HCEC 1CT (cell line): ENCODE results near the gene ZNF469.

Source experiments
- DNase-seq: peaks from one replicate; pipeline ENCODE4 v3.0.0-alpha.2; 2017

Gene ZNF469

DNA sequence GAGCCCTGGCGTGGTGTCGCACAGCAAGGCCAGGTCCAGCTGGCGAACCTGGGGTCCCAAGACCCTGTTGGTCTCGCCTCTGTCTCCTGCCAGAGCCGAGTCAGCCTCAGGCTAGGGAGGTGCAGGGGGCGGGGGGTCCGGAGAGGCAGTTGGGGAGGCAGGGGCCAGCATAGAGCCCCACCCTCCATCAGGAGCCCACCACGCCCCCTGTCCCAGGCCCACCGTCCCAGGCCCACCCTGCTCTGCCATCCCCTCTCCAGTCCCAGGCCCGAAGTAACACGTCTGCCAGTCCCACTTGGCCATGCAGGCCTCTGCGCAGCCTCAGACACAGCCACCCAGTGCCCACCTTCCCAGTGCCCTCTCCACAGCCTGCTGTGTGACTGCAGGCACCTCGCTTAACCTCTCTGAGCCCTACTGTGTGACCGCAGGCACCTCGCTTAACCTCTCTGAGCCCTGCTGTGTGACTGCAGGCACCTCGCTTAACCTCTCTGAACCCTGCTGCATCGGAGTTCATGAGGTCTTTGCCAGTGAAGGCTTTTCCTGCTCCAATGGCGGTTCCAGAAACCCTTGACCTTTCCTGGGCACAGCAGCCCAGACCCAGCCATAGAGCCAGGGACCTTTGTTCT, 29.3 kb downstream of the ZNF469 start:
- DNase-seq = no peak

DNA sequence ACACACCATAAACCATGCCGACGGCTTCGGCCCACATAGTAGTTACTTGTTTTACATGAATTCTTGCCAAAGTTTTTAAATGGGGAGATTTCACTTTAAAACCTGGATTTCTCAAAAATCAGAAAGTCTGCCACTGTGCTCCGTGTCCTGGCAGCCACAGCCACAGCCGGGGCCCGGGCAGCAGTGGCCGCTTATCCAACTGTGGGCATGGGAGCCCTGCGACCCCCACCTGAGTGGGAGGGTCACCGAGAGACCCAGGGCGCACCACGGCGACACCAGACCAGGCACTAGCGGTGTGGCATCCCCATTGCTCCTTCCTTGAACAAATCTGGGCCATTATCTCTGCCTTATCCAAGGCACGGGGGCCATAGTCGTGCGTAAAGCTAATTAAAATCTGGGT, 30.0 kb downstream of the ZNF469 start:
- no peak for DNase-seq

DNA sequence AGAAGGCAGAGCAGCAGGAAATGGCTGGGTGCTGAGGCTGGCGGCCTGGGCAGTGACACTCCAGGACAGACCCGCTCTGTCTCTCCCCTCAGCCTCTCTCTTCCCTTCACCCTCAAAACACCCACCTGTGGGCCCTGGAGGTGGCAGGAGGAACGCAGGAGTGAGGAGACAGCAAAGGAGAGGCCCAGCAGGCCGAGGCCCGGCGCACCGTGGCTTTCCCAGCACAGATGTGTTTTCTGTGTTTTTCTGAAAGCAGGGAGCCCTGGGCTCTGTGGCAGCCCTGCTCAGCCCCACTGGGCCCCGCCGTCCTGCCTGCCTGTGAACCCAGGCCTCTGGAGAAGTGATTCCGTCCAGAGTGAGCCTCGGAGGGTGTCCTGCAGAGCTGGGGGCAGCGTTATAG, 30.5 kb downstream of the ZNF469 start:
- no peak for DNase-seq

DNA sequence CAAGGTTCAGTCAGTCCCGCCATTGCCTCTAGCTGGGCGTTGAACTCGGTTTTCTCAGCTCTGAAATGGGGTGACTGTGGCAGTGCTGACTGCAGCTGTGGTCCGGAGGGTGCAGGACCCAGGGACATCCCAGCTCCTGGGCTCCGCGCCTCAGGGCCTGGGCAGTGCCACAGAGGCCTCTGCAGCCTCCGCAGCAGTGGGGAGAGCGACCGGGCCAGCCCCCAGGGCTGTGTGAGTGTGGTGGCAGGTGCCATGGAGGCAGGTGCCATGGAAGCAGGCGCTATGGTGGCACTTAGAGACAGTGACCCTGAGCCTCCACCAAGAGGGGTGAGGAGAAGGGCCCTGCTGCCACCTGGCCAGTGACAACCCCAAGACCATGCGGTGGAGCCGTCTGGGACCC, 30.9 kb downstream of the ZNF469 start:
- no peak for DNase-seq

DNA sequence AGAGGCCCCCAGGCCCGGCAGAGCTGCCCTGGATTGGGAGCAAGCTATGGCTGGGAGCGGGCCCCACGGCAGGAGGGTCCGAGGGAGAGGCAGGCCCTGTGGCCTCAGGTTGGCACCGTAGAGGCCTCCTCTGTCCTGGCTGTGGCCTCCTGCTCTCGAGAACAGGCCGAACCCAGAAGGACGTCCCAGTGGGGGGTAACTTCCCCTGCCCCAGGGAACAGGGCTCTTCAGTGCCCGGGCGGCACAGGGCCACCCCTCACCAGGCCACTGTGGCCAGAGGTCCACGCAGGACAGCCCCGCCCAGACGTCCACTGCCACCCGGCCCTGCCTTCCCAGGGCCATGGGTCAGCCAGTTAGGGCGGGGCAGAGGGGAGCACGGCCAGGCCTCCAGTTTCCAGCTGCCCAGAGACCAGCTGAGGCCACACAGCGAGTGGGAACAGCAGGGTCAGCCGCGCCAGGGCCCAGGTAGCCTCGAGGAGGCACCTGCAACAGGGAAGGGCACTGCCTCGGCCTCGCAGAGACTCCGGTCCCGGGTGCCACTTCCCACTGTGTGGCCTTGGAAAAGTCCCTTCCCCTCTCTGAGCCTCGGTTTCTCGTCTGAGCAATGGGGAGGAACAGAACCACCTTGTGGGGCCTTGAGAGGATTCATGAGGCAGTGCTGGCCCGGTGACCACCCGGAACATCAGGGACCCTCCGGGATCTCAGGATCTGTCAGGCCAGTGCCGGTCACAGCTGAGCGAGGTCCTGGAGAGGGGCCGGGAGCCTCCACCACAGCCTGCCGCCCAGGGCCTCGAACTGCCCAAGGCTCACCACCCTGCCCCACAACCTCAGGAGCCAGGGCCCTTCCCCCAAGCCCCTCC, 32.0 kb downstream of the ZNF469 start:
- DNase-seq = no peak

DNA sequence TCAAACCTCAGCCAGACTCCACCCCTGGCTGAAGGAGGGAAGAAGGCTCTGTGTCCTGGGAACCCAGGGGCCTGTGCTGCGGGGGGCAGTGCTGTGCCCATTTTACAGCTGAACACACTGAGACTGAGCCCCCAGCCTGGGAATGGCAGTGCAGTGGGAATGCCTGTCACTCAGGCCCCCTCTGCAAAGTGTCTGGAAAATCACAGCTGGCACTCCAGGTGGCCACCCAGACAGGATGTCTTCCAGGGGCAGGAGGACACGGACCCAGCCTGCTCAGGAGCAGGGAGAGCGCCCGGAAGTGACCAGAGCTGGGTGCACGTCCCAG, 32.6 kb downstream of the ZNF469 start:
- DNase-seq = no peak

DNA sequence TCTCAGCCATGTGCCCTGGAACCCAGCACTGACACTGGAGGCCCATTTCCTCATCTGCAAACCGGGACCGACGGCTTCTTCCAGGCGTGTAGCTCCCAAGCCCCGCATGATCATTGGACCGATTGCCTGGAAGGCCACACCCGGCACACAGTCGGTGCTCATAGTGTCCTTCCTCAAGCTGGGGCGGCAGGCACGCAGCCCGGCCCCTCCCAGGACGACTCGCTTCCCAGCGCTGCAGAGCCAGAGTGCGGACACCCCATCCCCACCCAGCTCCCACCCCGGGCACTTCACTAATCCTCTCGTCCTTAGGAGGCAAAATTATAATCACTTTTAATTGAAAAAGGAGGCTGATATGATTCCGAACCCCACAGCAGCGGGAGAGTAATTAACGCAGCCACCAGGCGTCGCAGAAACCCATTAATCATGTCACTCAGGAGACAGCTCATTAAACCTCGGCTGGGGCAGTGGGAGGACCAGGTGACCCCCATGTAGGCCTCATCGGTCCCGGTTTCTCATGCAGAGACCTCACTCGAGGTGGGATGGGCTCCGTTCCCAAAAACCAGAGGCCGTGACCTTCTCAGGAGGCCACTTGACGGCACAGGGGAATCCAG, 33.1 kb downstream of the ZNF469 start:
- no peak for DNase-seq

DNA sequence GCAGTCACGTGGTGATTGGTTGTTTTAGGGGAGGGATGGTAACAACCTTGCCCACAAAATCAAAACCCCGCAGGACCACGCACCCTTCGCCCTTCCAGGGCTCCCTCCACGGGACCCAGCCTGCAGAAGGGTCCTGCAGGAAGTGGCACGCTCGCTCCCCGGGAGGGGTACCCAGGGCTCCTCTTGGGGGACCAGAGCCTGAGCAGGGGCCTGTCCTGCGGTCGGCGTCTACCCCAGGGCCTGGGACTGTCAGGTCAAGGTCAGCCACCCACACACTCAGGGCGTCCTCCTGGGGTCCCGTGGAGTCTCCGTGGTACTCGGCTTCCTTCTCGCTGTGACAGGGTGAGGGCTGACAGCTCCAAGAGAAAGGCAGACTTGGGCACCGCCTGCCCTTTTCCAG, 33.9 kb downstream of the ZNF469 start:
- no peak for DNase-seq

DNA sequence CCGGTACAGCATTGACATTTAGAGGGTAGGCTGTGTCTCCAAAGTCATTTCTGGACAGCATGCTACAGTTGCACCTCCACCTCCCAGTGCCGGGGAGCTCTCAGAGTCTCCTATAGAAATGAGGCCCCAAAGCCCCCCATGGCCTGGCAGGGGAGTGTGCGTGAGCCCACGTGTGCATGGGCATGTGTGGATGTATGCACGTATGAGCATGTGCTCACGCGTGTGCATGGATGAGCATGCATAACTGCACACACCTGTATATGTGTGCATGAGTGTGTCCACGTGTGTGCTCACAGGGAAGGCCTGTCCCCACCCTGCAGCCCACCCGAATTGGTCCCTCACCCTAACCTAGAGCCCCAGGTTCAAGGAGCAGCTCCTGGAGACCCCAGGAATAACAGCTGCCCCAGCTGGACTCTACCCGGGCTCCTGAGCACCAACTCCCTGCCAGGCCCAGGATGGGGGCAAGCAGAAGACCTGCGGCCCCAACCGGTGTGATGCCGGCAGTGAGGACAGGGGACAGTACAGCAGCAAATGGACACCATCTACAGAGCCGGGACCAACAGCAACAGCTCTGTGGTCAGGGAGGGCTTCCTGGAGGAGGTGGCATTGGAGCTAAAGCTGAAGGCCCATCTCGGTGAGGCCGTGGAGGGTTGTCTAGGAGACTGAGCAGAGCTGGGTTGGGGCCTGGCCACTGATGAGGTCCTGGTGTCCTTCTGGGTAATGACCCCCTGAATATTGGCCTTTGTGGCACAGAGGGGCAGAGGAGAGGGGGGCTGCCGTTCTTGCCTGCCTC, 35.1 kb downstream of the ZNF469 start:
- DNase-seq = no peak

DNA sequence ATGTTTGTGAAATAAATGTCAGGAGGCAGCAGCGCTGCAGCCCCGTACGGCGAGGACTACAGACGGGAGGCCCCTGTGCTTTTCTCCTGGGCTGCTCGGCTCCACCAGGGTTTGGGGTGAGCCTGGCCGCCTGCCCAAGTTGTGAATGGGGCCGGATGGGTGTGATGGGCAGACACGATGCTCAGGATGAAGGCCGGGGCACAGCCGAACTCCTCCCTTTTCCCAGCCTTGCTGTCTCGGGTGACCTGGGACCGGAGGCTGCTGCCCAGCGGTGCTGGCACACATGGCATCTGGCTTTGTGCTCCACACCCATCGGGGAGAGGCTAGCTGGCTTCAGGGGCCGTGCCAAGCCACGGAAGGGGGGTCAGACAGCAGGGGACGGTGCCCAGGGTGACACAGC, 36.1 kb downstream of the ZNF469 start:
- no peak for DNase-seq

DNA sequence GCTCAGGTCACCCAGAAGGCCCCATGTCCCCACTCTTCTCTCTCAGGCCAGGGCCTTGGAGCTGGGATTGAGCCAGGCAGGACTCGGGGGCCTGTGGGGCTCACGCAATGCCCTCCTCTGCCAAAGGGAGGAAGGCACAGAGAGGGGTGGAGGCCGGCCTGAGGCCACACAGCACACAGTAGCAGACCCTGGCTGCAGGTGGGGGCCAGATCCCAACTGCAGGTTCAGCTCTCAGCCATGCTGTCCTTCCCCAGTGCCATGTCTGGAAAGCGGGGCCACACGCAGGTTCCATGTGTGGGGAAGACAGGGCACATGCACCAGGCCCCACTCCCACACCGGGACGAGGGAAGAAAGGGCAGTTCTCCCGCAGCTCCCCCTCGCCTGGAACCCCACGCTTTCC, 37.0 kb downstream of the ZNF469 start:
- no peak for DNase-seq

DNA sequence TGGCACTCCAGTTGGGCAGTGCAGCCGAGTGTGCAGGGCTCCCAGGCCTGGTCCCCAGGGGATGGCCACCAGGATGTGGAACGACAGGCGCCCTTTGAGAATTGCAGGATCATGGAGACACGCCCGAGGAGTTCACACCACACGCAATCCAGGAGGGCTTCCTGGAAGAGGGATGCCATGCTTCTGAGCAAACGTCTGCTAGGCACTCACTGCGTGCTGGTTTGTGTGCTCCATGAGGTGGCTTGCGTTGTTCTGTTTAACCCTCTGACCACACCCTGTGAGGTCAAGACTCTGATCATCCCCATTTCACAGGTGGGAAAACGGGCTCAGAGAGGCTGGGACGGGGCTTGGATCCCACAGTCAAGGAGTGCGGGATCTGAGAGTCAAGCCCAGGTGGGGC, 37.7 kb downstream of the ZNF469 start:
- no peak for DNase-seq

DNA sequence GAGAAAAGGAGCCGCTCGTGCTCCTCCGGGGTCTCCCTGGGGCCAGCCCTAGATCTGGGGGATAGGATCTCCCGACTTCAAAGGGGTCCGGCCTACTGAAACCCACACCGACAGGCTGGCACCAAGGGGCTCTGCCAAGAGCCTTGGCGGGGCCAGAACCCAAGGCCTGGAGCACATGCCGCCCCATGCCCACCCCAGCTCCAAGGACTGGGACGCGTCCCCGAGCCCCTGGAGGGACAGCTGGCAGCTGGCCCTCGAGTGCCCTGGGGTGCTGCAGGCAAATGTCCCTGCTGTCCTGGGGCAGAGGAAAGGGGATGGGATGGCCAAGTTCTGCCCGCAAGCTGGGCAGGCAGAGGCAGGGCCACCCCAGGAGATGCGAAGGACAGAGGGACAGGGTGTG, 38.5 kb downstream of the ZNF469 start:
- DNase-seq = no peak

DNA sequence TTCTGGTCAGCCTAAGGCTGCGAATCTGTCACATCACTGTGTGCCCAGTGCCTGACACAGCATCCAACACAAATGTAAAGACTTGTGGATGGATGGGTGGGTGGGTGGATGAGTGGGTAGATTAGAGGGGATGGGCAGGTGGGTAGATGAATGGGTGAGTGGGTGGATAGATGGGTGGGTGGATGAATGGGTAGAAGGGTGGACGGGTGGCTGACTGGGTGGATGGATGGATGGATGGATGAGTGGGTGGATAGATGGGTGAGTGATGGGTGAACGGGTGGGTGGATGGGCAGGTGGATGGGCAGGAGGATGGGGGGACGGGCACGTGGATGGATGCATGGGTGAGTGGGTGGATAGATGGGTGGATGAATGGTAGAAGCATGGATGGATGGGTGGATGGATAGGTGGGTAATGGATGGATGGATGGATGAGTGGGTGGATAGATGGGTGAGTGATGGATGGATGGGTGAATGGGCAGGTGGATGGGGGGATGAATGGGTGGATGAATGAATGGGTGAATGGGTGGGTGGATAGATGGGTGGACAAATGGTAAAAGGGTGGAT, 39.2 kb downstream of the ZNF469 start:
- no peak for DNase-seq

DNA sequence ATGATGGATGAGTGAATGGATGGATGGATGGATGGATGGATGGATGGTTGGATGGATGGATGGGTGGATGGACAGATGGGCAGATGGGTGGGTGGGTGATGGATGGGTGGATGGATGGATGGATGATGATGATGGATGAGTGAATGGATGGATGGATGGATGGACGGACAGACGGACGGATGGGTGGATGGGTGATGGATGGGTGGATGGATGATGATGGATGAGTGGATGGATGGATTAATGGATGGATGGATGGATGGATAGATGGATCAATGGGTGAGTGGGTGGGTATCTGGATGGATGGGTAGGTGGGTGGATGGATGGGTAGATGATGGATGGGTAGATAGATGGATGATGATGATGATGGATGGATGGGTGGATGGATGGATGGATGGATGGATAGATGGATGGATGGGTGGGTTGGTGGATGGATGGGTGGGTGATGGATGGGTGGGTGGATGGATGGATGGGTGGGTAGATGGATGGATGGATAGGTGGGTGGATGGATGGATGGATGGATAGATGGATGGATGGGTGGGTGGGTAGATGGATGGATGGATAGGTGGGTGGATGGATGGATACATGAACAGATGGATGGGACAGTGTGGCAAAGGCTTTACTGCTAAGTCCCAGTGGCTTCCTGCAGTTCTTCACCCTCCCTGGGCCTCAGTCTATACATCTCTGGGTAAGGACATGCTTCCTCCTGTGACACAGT, 40.1 kb downstream of the ZNF469 start:
- DNase-seq = no peak

DNA sequence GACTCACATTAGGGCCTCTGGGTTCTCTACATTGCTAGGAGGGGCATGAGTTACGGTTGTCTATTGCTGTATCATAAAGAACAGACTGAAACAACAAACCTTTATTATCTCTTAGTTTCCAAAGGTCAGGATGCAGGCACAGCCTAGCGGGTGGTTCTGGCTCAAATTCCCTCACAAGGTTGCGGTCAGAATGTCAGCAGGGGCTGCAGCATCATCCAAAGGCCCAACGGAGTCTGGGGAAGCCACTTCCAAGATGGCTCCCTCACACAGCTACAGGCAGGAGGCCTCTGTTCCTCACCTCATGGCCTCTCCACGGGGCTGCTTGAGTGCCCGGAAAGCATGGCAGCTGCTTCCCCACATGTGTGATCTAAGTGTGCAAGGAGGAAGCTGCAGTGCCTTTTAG, 40.7 kb downstream of the ZNF469 start:
- no peak for DNase-seq

DNA sequence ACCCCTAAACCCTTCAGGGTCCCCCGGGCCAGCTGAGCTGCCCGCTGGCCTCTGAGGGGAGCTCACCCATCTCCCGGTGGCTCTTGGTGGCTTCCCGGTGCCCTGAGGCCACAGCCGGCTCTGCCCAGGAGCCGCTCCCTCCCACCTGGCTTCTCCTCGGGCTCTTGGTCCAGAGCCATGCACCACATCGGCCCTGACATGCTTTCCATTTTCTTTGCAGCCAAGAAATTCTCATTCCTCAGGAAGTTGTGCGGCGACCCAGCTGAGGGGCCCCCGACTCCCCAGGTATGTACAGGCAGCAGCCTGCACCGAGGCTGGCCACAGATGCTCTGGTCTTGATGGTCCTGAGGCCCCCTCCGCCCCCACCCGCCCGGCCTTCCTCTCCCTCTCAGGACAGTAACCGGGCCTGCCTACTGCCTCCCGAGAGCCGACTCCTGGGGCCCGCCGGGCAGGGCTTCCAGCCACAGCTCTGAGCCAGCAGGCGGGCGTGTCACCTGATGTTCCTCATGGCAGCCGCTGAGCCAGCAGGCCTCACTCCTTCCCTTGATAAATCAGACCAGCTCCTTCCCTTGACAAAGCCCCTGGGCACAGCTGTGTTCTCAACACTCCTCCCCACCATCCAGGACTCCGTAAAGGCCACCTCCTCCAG, 42.0 kb downstream of the ZNF469 start:
- DNase-seq = no peak

DNA sequence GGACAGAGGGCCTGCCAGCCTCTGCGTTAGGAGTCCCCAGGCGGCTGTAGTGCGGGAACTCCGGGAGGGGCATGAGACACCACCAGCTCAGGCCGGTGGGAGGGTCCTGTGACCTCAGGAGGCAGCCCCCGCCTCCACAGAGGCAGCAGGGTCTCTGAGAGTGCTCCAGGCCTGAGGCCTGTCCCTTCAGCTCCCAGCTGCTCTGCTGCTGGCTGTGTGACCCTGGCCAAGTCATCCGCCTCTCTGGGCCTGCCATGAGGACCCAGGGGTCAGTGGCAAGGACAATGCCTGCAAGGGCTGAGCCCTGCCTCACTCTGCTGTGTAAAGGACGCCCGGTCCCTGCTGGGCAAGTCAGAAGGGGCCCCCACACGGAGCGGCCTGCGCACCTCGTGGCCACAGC, 43.3 kb downstream of the ZNF469 start:
- no peak for DNase-seq

DNA sequence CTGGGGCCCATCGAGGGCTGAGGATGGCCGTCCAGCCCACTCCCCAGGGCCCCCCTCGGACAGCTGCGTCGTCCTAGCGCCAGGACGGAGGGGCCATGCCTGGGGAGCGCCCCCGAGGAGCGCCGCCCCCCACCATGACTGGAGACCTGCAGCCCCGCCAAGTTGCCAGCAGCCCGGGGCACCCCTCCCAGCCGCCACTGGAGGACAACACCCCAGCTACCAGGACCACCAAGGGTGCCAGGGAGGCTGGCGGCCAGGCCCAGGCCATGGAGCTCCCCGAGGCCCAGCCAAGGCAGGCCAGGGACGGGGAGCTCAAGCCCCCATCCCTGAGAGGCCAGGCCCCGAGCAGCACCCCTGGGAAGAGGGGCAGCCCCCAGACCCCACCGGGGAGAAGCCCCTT, 44.6 kb downstream of the ZNF469 start:
- DNase-seq = no peak

DNA sequence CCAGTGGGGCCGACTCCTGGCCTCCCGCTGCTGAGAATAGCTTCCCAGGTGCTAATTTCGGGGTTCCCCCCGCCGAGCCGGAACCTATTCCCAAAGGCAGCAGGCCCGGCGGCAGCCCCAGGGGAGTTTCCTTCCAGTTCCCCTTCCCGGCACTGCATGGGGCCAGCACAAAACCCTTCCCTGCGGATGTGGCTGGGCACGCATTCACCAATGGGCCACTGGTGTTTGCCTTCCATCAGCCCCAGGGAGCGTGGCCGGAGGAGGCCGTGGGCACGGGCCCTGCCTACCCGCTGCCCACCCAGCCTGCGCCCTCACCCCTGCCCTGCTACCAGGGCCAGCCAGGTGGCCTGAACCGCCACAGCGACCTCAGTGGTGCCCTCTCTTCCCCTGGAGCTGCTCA, 45.4 kb downstream of the ZNF469 start:
- no peak for DNase-seq

DNA sequence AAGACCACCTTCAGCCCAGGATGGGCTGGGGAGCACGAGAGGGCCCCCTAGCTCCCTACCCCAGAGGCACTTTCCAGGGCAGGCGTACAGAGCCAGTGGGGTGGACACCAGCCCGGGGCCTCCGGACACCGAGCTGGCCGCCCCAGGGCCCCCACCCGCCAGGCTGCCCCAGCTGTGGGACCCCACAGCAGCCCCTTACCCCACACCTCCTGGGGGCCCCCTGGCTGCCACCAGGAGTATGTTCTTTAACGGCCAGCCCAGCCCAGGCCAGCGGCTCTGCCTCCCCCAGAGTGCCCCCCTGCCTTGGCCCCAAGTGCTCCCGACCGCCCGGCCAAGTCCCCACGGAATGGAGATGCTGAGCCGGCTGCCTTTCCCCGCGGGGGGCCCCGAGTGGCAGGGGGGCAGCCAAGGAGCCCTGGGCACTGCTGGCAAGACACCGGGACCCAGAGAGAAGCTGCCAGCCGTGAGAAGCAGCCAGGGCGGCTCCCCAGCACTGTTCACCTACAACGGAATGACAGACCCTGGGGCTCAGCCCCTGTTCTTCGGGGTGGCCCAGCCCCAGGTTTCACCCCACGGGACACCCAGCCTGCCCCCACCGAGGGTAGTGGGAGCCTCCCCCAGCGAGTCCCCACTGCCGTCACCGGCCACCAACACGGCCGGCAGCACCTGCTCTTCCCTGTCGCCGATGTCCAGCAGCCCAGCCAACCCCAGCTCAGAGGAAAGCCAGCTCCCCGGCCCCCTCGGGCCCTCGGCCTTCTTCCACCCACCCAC, 46.0 kb downstream of the ZNF469 start:
- no peak for DNase-seq
